Esophagus squamous epithelium (tissue), 5 donors: ENCODE data around the gene TIGAR. TPM values are rescaled to one million over a fixed set of nuclear protein-coding genes. Genes with fewer than 3 reads are reported as not detected.
A peak's percentile ranks its signal among the peaks of the same experiment; 100 is the strongest.

Experiments used
- DNase-seq: peaks from one replicate; lab custom pipeline; 2025; lab: John Stamatoyannopoulos, UW
- H3K27ac ChIP-seq, 4 donors: fragments of 200-600 bp; sonication (generic); one replicate each; pipeline ENCODE4 v1.5.1; 2016 to 2019; ENCODE audit warnings: mild to moderate bottlenecking in 1 of 4
- H3K27me3 ChIP-seq, 4 donors: fragments of 200-600 bp; sonication (generic); 1 replicate in 3 of 4; 2 replicates in 1 of 4; pipeline versions ENCODE4 v1.5.1 to v1.6.0; 2017 to 2021; ENCODE audit warnings: antibody characterized with exemption in 1 of 4
- H3K36me3 ChIP-seq, 3 donors: fragments of 200-600 bp; sonication (generic); one replicate each; pipeline ENCODE4 v1.5.1; 2016 to 2019
- H3K4me1 ChIP-seq, 3 donors: fragments of 200-600 bp; sonication (generic); one replicate each; pipeline ENCODE4 v1.5.1; 2017 to 2019
- H3K4me3 ChIP-seq, 4 donors: fragments of 200-600 bp; sonication (generic); 1 replicate in 3 of 4; 2 replicates in 1 of 4; pipeline ENCODE4 v1.5.1; 2016 to 2019; ENCODE audit warnings: mild to moderate bottlenecking in 2 of 4, moderate library complexity in 1 of 4
- H3K9me3 ChIP-seq, 3 donors: fragments of 200-600 bp; sonication (generic); one replicate each; pipeline ENCODE4 v1.5.1; 2016 to 2019
- CTCF ChIP-seq, 6 experiments: fragments of 450-650 bp in 4 of 6; fragments of 200-600 bp in 2 of 6; sonication (generic) in 2 of 6; IDR thresholded peaks; one replicate each; pipeline ENCODE4 v1.5.1; 2016 to 2019; ENCODE audit warnings: antibody characterized with exemption in 6 of 6, mild to moderate bottlenecking in 4 of 6, moderate library complexity in 4 of 6
- POLR2A ChIP-seq, 4 donors: fragments of 450-650 bp; IDR thresholded peaks; one replicate each; pipeline ENCODE4 v1.6.1; 2017; ENCODE audit warnings: antibody characterized with exemption in 4 of 4, mild to moderate bottlenecking in 4 of 4, moderate library complexity in 3 of 4
- WGBS, 2 donors: methylation state at CpG; one replicate each; pipeline ENCODE4 v1.1.5; 2018; 5-methylcytosine and 5-hydroxymethylcytosine counted together
- intact Hi-C: fragments of 100-400 bp; cut with DNase I; formaldehyde crosslinking; loops from one replicate; pipeline ENCODE4 v1.15.0; 2022
- total RNA-seq, 4 donors: library from RNA; depleted of rRNA; stranded (reverse); fragments of >200 nt; gene quantifications; one replicate each; pipeline ENCODE4 v1.1.0, GENCODE V29; 2016
- donor health status: DM: yes; HTN: yes; CAD: no.

TIGAR gene
- total RNA-seq, 4 donors from 2014 or later = 5.1 to 8.1 (median 5.9) TPM

GRCh38 chr12:4355156-4356040 is 34.4 kb downstream of the TIGAR start:
- intact Hi-C loops = loop anchor here (10.0 kb wide), 1 partner anchor 179 kb away; the partner anchor contains the start of gene RAD51AP1
- no peak overlapping the region for H3K27ac ChIP-seq
- H3K9me3 ChIP-seq = no peaks in the 10 kb centered on the region
- no peak overlapping the region for H3K4me3 ChIP-seq
- no peaks in the 10 kb centered on the region for H3K4me1 ChIP-seq
- WGBS, 2 donors = 81 to 86% methylated on average over 3 of the region's 3 CpGs
- H3K27me3 ChIP-seq = no peaks in the 10 kb centered on the region
- DNase-seq = no peak
- TF ChIP-seq POLR2A (IDR thresholded peaks at IDR 0.05) (no peak), CTCF (IDR thresholded peaks at IDR 0.05) (no peak)
- peaks cover 0 to 18% (median 7%) of the 10 kb centered on the region in 3 donors for H3K36me3 ChIP-seq

- intact Hi-C loops = loop anchor here (10.0 kb wide), 1 partner anchor 179 kb away; the partner anchor contains the start of gene RAD51AP1
- no peak for DNase-seq
- Histone ChIP-seq H3K27ac (no peak overlapping the region), H3K27me3 (no peaks in the 10 kb centered on the region), H3K36me3 (peaks cover 0 to 18% (median 7%) of the 10 kb centered on the region in 3 donors), H3K9me3 (no peaks in the 10 kb centered on the region), H3K4me1 (no peaks in the 10 kb centered on the region), H3K4me3 (no peak overlapping the region)
- TF ChIP-seq CTCF (IDR thresholded peaks at IDR 0.05) (peak in 1 of 6 experiments; percentile 41), POLR2A (IDR thresholded peaks at IDR 0.05) (no peak)
These were observed 35.0 kb downstream of the TIGAR start for GRCh38 chr12:4356041-4356327.

GRCh38 chr12:4366090-4366489 is 45.1 kb downstream of the TIGAR start:
- Histone ChIP-seq H3K27ac (no peak overlapping the region), H3K36me3 (no peaks in the 10 kb centered on the region), H3K27me3 (peaks cover 0 to 14% (median 0%) of the 10 kb centered on the region in 4 donors), H3K4me1 (no peaks in the 10 kb centered on the region), H3K4me3 (no peak overlapping the region), H3K9me3 (no peaks in the 10 kb centered on the region)
- no peak for DNase-seq
- intact Hi-C loops = no loop called here
- TF ChIP-seq CTCF (IDR thresholded peaks at IDR 0.05) = no peak
- TF ChIP-seq POLR2A (IDR thresholded peaks at IDR 0.05) = no peak
- whole genome bisulfite sequencing, 2 donors = 86 to 97% methylated on average over 2 of the region's 2 CpGs

- DNase-seq = no peak
- intact Hi-C loops = no loop called here
- H3K36me3 ChIP-seq = no peaks in the 10 kb centered on the region
- H3K27ac ChIP-seq = no peak overlapping the region
- TF ChIP-seq POLR2A (IDR thresholded peaks at IDR 0.05) = no peak
- TF ChIP-seq CTCF (IDR thresholded peaks at IDR 0.05) = no peak
- no peaks in the 10 kb centered on the region for H3K4me1 ChIP-seq
- peaks cover 0 to 11% (median 0%) of the 10 kb centered on the region in 4 donors for H3K27me3 ChIP-seq
- no peaks in the 10 kb centered on the region for H3K9me3 ChIP-seq
- H3K4me3 ChIP-seq = no peak overlapping the region
- whole genome bisulfite sequencing, 2 donors = 87 to 95% methylated on average over 4 of the region's 4 CpGs
These were observed 48.5 kb downstream of the TIGAR start for GRCh38 chr12:4369548-4369947.

- no peaks in the 10 kb centered on the region for H3K4me1 ChIP-seq
- peaks cover 0 to 13% (median 0%) of the 10 kb centered on the region in 4 donors for H3K27me3 ChIP-seq
- H3K27ac ChIP-seq = no peak overlapping the region
- no peak overlapping the region for H3K4me3 ChIP-seq
- no peaks in the 10 kb centered on the region for H3K36me3 ChIP-seq
- TF ChIP-seq CTCF (IDR thresholded peaks at IDR 0.05) (no peak), POLR2A (IDR thresholded peaks at IDR 0.05) (no peak)
- H3K9me3 ChIP-seq = no peaks in the 10 kb centered on the region
- WGBS, 2 donors = 90 to 93% methylated on average over 5 to 6 of the region's 31 CpGs
- intact Hi-C loops = no loop called here
- DNase-seq = no peak
These were observed 49.3 kb downstream of the TIGAR start for GRCh38 chr12:4370265-4370664.
